Hippocampal formation (tissue), 2 donors: Measurements from ENCODE around the gene NR6A1.

ENCODE experiments used
- DNase-seq, 2 donors: peaks; one replicate each; lab custom pipeline; 2025; lab: John Stamatoyannopoulos, UW

Gene NR6A1

GRCh38 chr9:124724415-124725067 is 46.6 kb downstream of the NR6A1 start:
- DNase-seq, result no peak

- DNase-seq, result no peak
These were observed 47.8 kb downstream of the NR6A1 start for GRCh38 chr9:124723352-124723751.

GRCh38 chr9:124721109-124721906 is 49.8 kb downstream of the NR6A1 start:
- DNase-seq, result no peak

- DNase-seq, result no peak
These were observed 50.5 kb downstream of the NR6A1 start for GRCh38 chr9:124720429-124721108.

- DNase-seq, result no peak
These were observed 52.2 kb downstream of the NR6A1 start for GRCh38 chr9:124718928-124719327.

- DNase-seq, result no peak
These were observed 53.5 kb downstream of the NR6A1 start for GRCh38 chr9:124717597-124717996.

- no peak for DNase-seq
These were observed 54.3 kb downstream of the NR6A1 start for GRCh38 chr9:124716808-124717207.

GRCh38 chr9:124710766-124711165 is 60.3 kb downstream of the NR6A1 start:
- no peak for DNase-seq

GRCh38 chr9:124709292-124709690 is 61.8 kb downstream of the NR6A1 start:
- no peak for DNase-seq

- DNase-seq, result no peak
These were observed 62.3 kb downstream of the NR6A1 start for GRCh38 chr9:124708633-124709291.

GRCh38 chr9:124708074-124708473 is 63.0 kb downstream of the NR6A1 start:
- no peak for DNase-seq

GRCh38 chr9:124707666-124708065 is 63.4 kb downstream of the NR6A1 start:
- no peak for DNase-seq

GRCh38 chr9:124706685-124707084 is 64.4 kb downstream of the NR6A1 start:
- DNase-seq, result no peak

GRCh38 chr9:124699575-124699974 is 71.5 kb downstream of the NR6A1 start:
- no peak for DNase-seq

GRCh38 chr9:124698265-124698664 is 72.8 kb downstream of the NR6A1 start:
- no peak for DNase-seq

GRCh38 chr9:124697326-124698200 is 73.5 kb downstream of the NR6A1 start:
- no peak for DNase-seq

GRCh38 chr9:124696101-124696500 is 75.0 kb downstream of the NR6A1 start:
- no peak for DNase-seq

GRCh38 chr9:124695280-124695890 is 75.7 kb downstream of the NR6A1 start:
- DNase-seq, result no peak

GRCh38 chr9:124694414-124695279 is 76.5 kb downstream of the NR6A1 start:
- no peak for DNase-seq

GRCh38 chr9:124693403-124693802 is 77.7 kb downstream of the NR6A1 start:
- no peak for DNase-seq
